Nephron (organoid): ENCODE results near the gene VIPR2.

ENCODE experiments used
- H3K27ac Mint-ChIP-seq, 3 experiments: 2 replicates each; pipeline ENCODE4 v1.8.0; 2020; ENCODE audit warnings: mixed read lengths in 3 of 3, mild to moderate bottlenecking in 2 of 3, moderate library complexity in 1 of 3
- H3K27me3 Mint-ChIP-seq: 2 replicates; pipeline ENCODE4 v1.8.0; 2021; ENCODE audit warnings: low read depth, mild to moderate bottlenecking, moderate library complexity, mixed read lengths
- H3K36me3 Mint-ChIP-seq: 2 replicates; pipeline ENCODE4 v1.8.0; 2020; ENCODE audit warnings: low read depth, mixed read lengths
- H3K4me1 Mint-ChIP-seq: 2 replicates; pipeline ENCODE4 v1.8.0; 2020; ENCODE audit warnings: mixed read lengths
- H3K4me3 Mint-ChIP-seq, 3 experiments: 2 replicates each; pipeline ENCODE4 v1.8.0; 2020; ENCODE audit warnings: mild to moderate bottlenecking in 3 of 3, mixed read lengths in 3 of 3, moderate library complexity in 2 of 3
- H3K9me3 Mint-ChIP-seq: 2 replicates; pipeline ENCODE4 v1.8.0; 2020; ENCODE audit warnings: mixed read lengths
- TF ChIP-seq, protein P1 (sequence below), 3 experiments: fragments of 200-600 bp; sonication (generic); IDR thresholded peaks; one replicate each; pipeline ENCODE4 v1.5.0; 2021; ENCODE audit warnings: antibody characterized with exemption in 3 of 3; ENCODE audit not compliant: unreplicated experiment in 3 of 3

VIPR2 gene

GRCh38 chr7:159099711-159100231 lies 44.9 kb downstream of the VIPR2 start:
- Mint-ChIP-seq H3K9me3 (peaks cover 5% of the 10 kb centered on the region), H3K36me3 (peaks cover 6% of the 10 kb centered on the region), H3K27ac (no peak overlapping the region), H3K4me3 (no peak overlapping the region), H3K4me1 (peaks cover 38% of the 10 kb centered on the region), H3K27me3 (peaks cover 17% of the 10 kb centered on the region)
- TF ChIP-seq, protein P1, sequence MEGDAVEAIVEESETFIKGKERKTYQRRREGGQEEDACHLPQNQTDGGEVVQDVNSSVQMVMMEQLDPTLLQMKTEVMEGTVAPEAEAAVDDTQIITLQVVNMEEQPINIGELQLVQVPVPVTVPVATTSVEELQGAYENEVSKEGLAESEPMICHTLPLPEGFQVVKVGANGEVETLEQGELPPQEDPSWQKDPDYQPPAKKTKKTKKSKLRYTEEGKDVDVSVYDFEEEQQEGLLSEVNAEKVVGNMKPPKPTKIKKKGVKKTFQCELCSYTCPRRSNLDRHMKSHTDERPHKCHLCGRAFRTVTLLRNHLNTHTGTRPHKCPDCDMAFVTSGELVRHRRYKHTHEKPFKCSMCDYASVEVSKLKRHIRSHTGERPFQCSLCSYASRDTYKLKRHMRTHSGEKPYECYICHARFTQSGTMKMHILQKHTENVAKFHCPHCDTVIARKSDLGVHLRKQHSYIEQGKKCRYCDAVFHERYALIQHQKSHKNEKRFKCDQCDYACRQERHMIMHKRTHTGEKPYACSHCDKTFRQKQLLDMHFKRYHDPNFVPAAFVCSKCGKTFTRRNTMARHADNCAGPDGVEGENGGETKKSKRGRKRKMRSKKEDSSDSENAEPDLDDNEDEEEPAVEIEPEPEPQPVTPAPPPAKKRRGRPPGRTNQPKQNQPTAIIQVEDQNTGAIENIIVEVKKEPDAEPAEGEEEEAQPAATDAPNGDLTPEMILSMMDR (IDR thresholded peaks at IDR 0.05; ENCODE audit: unreplicated experiment in 3 of 3), result no peak

- TF ChIP-seq, protein P1 (IDR thresholded peaks at IDR 0.05; ENCODE audit: unreplicated experiment in 3 of 3), result no peak
- Mint-ChIP-seq H3K36me3 (peaks cover 6% of the 10 kb centered on the region), H3K27ac (peak overlapping the region in 2 of 3 experiments; percentile 55 to 72), H3K4me1 (peaks cover 45% of the 10 kb centered on the region), H3K9me3 (peaks cover 5% of the 10 kb centered on the region), H3K27me3 (peaks cover 17% of the 10 kb centered on the region), H3K4me3 (no peak overlapping the region)
Observed at GRCh38 chr7:159098811-159099655, 45.6 kb downstream of the VIPR2 start.

DNA sequence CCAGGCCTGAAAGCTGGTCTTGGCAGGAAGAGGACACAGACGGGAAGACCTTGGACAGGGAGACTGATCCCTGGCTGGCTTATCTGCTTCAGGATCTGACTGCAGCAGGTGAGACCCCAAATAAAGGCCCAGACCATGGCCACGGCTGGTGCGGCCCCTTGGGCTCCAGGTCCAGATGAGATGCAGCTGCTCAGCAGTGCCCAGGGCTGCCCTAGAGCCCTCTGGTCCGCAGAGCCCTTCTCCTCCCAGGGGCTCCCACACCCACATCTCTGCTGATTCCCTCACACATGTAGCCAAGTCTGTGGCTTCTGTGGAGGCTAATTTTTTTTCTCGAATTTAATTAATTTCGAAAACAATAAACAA lies 46.3 kb downstream of the VIPR2 start:
- H3K4me1 Mint-ChIP-seq, result peaks cover 44% of the 10 kb centered on the region
- TF ChIP-seq, protein P1 (IDR thresholded peaks at IDR 0.05; ENCODE audit: unreplicated experiment in 3 of 3), result no peak
- peaks cover 6% of the 10 kb centered on the region for H3K36me3 Mint-ChIP-seq
- peaks cover 17% of the 10 kb centered on the region for H3K27me3 Mint-ChIP-seq
- no peak overlapping the region for H3K4me3 Mint-ChIP-seq
- peaks cover 5% of the 10 kb centered on the region for H3K9me3 Mint-ChIP-seq
- peak overlapping the region in 1 of 3 experiments; percentile 72 for H3K27ac Mint-ChIP-seq

GRCh38 chr7:159097661-159098423 lies 46.8 kb downstream of the VIPR2 start:
- H3K27ac Mint-ChIP-seq, result no peak overlapping the region
- H3K27me3 Mint-ChIP-seq, result peaks cover 18% of the 10 kb centered on the region
- H3K36me3 Mint-ChIP-seq, result peaks cover 6% of the 10 kb centered on the region
- peaks cover 5% of the 10 kb centered on the region for H3K9me3 Mint-ChIP-seq
- no peak overlapping the region for H3K4me3 Mint-ChIP-seq
- TF ChIP-seq, protein P1 (IDR thresholded peaks at IDR 0.05; ENCODE audit: unreplicated experiment in 3 of 3), result no peak
- H3K4me1 Mint-ChIP-seq, result peaks cover 46% of the 10 kb centered on the region

DNA sequence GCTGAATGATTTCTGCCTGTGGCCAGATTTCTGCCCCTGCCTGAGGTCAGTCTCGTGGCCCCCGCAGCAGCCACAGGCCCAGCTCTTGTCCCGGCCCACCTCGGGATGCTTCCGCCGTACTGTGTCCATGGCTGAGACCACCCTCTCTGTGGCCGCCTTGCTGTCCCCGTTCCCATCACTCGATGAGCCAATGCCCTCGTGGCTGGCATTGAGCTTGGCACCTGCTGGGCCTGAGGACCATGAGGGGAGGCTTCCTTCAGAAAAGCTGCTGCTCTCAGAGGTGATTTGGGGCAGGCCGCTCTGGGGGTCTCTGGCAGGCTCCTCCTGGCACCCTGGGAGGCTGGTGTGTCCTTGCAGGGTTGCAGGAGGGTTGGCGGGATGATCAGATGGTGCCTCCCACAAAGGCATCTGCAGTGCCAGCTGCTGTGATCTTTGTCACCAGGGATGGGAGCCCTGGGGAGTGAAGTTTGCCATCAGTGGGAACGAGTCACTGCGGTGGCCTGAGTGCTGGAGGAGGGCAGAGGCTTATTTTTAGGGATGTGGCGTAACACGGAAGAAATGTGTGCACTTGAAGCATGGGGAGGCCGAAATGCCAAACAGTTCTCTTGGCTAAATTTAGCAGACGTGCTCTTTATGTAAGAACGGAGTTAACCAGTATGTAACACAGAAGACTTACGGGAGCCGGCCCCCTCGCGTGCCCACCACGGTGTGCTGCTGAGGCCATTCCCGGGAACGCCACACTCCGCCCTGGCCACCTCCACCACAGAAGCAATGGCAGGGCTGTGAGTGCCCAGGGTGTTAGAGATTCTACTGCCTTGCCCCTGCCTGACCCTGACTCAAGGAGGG lies 47.7 kb downstream of the VIPR2 start:
- peak overlapping the region in 1 of 3 experiments; percentile 43 for H3K4me3 Mint-ChIP-seq

More for the DNA sequence above, 47.7 kb downstream of the VIPR2 start:
- H3K9me3 Mint-ChIP-seq, result peaks cover 2% of the 10 kb centered on the region
- peaks cover 4% of the 10 kb centered on the region for H3K36me3 Mint-ChIP-seq
- peaks cover 46% of the 10 kb centered on the region for H3K4me1 Mint-ChIP-seq
- H3K27me3 Mint-ChIP-seq, result peaks cover 11% of the 10 kb centered on the region
- TF ChIP-seq, protein P1 (IDR thresholded peaks at IDR 0.05; ENCODE audit: unreplicated experiment in 3 of 3), result no peak
- no peak overlapping the region for H3K27ac Mint-ChIP-seq
